Measurements from ENCODE around the gene CPNE1. TPM values are rescaled to one million over a fixed set of nuclear protein-coding genes. Genes with fewer than 3 reads are reported as not detected.

The CPNE1 gene
- total and polyA plus RNA-seq, 2 of the 8 experiments (the other 6 are each of a cell fraction or from before 2014, with no cell fraction given): 294 to 346 TPM

DNA sequence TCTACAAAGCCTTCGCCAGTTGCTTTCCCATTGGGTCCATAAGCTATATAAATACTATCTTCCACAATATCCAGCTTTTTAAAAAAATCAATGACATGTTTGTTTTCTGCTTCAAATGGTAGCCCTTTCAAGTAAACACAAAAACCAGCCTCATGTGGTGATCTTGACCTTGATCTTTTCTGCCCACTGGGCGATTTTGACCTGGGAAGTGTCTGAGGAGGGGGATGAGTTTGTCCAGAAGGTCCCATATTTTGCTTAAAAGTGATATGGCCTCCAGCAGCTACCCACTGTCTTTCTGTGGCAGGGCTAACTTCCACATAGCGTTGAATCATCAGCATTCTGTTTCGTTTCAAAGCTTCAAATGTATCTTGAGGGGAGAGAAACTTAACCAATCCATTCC is 10.8 kb downstream of the CPNE1 start:
- H3K56ac ChIP-seq (replicated peaks; ENCODE audit: insufficient read length, low read depth, low read length): no peak overlapping the region
- no peak overlapping the region for H3K18ac ChIP-seq (ENCODE audit: extremely low read depth, low read length)
- H4K91ac ChIP-seq (replicated peaks; ENCODE audit: insufficient read length, low read length): no peak overlapping the region
- no peak overlapping the region for H3K4me3 ChIP-seq (ENCODE audit: extremely low read depth in 1 of 4, insufficient read depth in 2 of 4, low read depth in 3 of 4, low read length in 4 of 4)
- H2AFZ ChIP-seq (ENCODE audit: low read length): no peak overlapping the region
- TF ChIP-seq SAP30 (IDR thresholded peaks at IDR 0.05; ENCODE audit: insufficient read depth, insufficient replicate concordance, low read length): no peak
- TF ChIP-seq EP300 (IDR thresholded peaks at IDR 0.05; ENCODE audit: borderline replicate concordance in 1 of 2, low read depth in 2 of 2, low read length in 2 of 2): no peak
- TF ChIP-seq TEAD4 (IDR thresholded peaks at IDR 0.05; ENCODE audit: low read depth, low read length): no peak
- WGBS, 2 experiments (ENCODE audit: extremely low coverage in 1 of 2, insufficient coverage in 1 of 2, insufficient read length in 1 of 2, insufficient replicate concordance in 2 of 2, low coverage in 1 of 2, low lambda C conversion rate in 2 of 2, missing lambda C conversion rate in 1 of 2): 92% methylated on average over 4 of the region's 4 CpGs; no CpG with 5 or more reads in 1 of the 2 experiments
- H3K79me2 ChIP-seq (ENCODE audit: control insufficient read depth in 1 of 2, insufficient read depth in 2 of 2, low read length in 2 of 2): peaks cover 50 to 100% of the 10 kb centered on the region in 2 experiments
- no peak overlapping the region for H2BK12ac ChIP-seq (ENCODE audit: low read depth, low read length)
- no peaks in the 10 kb centered on the region for H3K27me3 ChIP-seq (replicated peaks in 1 of 4; ENCODE audit: control insufficient read depth in 3 of 4, extremely low read depth in 1 of 4, insufficient read depth in 3 of 4, low read length in 3 of 4)
- H3K23ac ChIP-seq (ENCODE audit: insufficient read length): no peak overlapping the region
- H4K20me1 ChIP-seq (replicated peaks in 1 of 2; ENCODE audit: control insufficient read depth in 1 of 2, insufficient read depth in 2 of 2, low read length in 2 of 2): peaks cover 34 to 41% of the 10 kb centered on the region in 2 experiments
- no peak overlapping the region for H2BK15ac ChIP-seq (ENCODE audit: low read length)
- H3K4me1 ChIP-seq (replicated peaks in 1 of 4; ENCODE audit: control insufficient read depth in 3 of 4, insufficient read depth in 4 of 4, low read length in 3 of 4): peaks cover 0 to 2% (median 0%) of the 10 kb centered on the region in 4 experiments; a peak in 1 of 7 replicates
- H3K4me2 ChIP-seq (ENCODE audit: insufficient read depth in 1 of 2, low read depth in 2 of 2, low read length in 2 of 2): no peak overlapping the region
- H2BK120ac ChIP-seq (replicated peaks; ENCODE audit: low read depth, low read length): no peak overlapping the region
- H3K9me3 ChIP-seq (ENCODE audit: insufficient read depth in 2 of 2, low read depth in 1 of 2, low read length in 1 of 2): no peaks in the 10 kb centered on the region
- no peak overlapping the region for H3K4ac ChIP-seq (replicated peaks; ENCODE audit: insufficient read length, low read depth, low read length)
- FAIRE-seq: no peak
- H3K27ac ChIP-seq (ENCODE audit: low read depth, low read length): no peak overlapping the region
- H3K23me2 ChIP-seq (ENCODE audit: low read depth, low read length): no peaks in the 10 kb centered on the region
- H3K14ac ChIP-seq (ENCODE audit: insufficient read length): no peak overlapping the region
- peaks cover 10 to 53% (median 25%) of the 10 kb centered on the region in 4 experiments; a peak in 7 of 8 replicates for H3K36me3 ChIP-seq (ENCODE audit: control insufficient read depth in 2 of 4, insufficient read depth in 4 of 4, low read length in 3 of 4)
- H2BK5ac ChIP-seq (ENCODE audit: low read depth, low read length): no peak overlapping the region
- no peak overlapping the region for H4K5ac ChIP-seq (ENCODE audit: insufficient read length, low read depth, low read length)
- DNase-seq (ENCODE audit: low read depth in 1 of 2, low spot score in 2 of 2): no peak
- ChIA-PET CTCF (ENCODE audit: partially characterized antibody) (interaction anchor here (0.5 to 0.9 kb wide), 2 partner anchors 10 to 454 kb away, joined by 3 read pairs; no protein-coding TSS in a partner anchor), POLR2A (ENCODE audit: partially characterized antibody) (interaction anchor here (0.8 to 4.4 kb wide), 6 partner anchors 10 to 132 kb away, joined by 3 to 43 read pairs (median 4); partner anchors contain the start of genes CPNE1 and RBM12)
- H4K8ac ChIP-seq (ENCODE audit: extremely low read depth, insufficient read depth, low read length): no peak overlapping the region
- H3K9ac ChIP-seq (replicated peaks in 1 of 4; ENCODE audit: extremely low read depth in 1 of 4, low read depth in 3 of 4, low read length in 3 of 4): no peak overlapping the region
- H3K79me1 ChIP-seq (ENCODE audit: low read depth, low read length): peaks cover 14% of the 10 kb centered on the region
- H2AK5ac ChIP-seq (ENCODE audit: low read depth, low read length): no peak overlapping the region
- no peak overlapping the region for H2BK20ac ChIP-seq (ENCODE audit: low read length)
